HEK293T (cell line): ENCODE results near the gene TEC.

ENCODE experiments used
- BHLHE40 ChIP-seq: fragments of 450-650 bp; IDR thresholded peaks from 2 replicates; pipeline ENCODE4 v1.6.1; 2016; ENCODE audit warnings: mild to moderate bottlenecking, moderate library complexity, borderline replicate concordance
- SUZ12 ChIP-seq: fragments of 450-650 bp; IDR thresholded peaks from 2 replicates; pipeline ENCODE4 v1.6.1; 2016; ENCODE audit warnings: mild to moderate bottlenecking
- TARDBP ChIP-seq: fragments of 450-650 bp; IDR thresholded peaks from 2 replicates; pipeline ENCODE4 v1.6.1; 2016

GRCh38 chr4:48205107-48205506, 64.5 kb downstream of the TEC start:
- no peak for TF ChIP-seq TARDBP
- no peak for TF ChIP-seq SUZ12
- TF ChIP-seq BHLHE40 = no peak
